ENCODE results near the gene CEP57L1.
"Not testable (repeated sequence)": the region's sequence is repeated elsewhere in the genome, so short reads cannot be mapped to it uniquely, and the experiment has no call there.

The CEP57L1 gene

DNA sequence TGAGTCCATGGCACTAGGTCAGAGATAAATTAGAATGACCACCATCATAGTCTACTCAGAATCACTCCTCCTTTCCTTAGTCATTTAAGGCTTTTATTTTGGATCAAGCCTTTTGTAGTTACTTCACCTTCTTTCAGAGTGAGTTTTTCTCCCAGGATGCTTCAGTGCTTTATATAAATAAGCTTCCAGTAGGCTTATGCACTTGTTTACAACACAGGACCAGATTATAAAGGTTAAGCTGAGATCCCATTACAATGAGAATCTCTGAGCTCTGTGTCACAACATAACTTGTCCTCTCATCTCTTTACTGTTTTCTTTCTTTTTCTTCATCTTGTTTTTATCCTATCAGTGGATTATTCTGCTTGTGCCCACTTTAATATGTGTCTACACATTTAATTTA is 47.9 kb downstream of the CEP57L1 start:
- Mint-ChIP-seq H3K36me3 (peaks cover 12 to 14% of the 10 kb centered on the region in 2 donors), H3K4me1 (no peaks in the 10 kb centered on the region), H3K4me3 (no peak overlapping the region), H3K27me3 (no peaks in the 10 kb centered on the region), H3K9me3 (peaks cover 0 to 3% of the 10 kb centered on the region in 2 donors), H3K27ac (no peak overlapping the region)
- ATAC-seq (replicated peaks) (no peak), DNase-seq (no peak)

DNA sequence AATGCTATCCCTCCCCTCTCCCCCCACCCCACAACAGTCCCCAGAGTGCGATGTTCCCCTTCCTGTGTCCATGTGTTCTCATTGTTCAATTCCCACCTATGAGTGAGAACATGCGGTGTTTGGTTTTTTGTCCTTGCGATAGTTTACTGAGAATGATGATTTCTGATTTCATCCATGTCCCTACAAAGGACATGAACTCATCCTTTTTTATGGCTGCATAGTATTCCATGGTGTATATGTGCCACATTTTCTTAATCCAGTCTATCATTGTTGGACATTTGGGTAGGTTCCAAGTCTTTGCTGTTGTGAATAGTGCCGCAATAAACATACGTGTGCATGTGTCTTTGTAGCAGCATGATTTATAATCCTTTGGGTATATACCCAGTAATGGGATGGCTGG is 52.9 kb downstream of the CEP57L1 start:
- not testable (repeated sequence) for H3K9me3 Mint-ChIP-seq; H3K27ac Mint-ChIP-seq; H3K36me3 Mint-ChIP-seq; H3K4me3 Mint-ChIP-seq; DNase-seq; H3K4me1 Mint-ChIP-seq; ATAC-seq (replicated peaks); H3K27me3 Mint-ChIP-seq

DNA sequence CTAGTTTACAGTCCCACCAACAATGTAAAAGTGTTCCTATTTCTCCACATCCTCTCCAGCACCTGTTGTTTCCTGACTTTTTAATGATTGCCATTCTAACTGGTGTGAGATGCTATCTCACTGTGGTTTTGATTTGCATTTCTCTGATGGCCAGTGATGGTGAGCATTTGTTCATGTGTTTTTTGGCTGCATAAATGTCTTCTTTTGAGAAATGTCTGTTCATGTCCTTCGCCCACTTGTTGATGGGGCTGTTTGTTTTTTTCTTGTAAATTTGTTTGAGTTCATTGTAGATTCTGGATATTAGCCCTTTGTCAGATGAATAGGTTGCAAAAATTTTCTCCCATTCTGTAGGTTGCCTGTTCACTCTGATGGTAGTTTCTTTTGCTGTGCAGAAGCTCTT is 53.4 kb downstream of the CEP57L1 start:
- not testable (repeated sequence) for H3K27ac Mint-ChIP-seq; H3K27me3 Mint-ChIP-seq; H3K36me3 Mint-ChIP-seq; H3K4me1 Mint-ChIP-seq; ATAC-seq (replicated peaks); H3K9me3 Mint-ChIP-seq; H3K4me3 Mint-ChIP-seq; DNase-seq

DNA sequence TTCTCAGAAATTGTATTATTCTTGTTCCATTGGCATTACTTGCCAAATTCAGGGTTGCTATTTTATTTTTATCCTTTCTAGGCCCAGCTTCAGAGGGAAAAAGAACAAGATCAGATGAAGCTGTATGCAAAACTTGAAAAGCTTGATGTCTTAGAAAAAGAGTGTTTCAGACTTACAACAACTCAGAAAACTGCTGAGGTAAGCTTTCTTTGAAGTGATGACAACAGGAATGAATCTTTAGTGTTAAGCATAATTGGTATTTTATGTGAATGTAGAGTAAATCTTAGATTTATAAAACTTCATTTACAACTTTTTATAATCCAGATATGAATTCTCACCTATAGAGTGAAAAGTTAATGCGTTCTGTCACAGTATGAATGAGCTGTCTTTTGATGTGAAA is 58.4 kb downstream of the CEP57L1 start:
- Mint-ChIP-seq H3K4me3 (no peak overlapping the region), H3K27me3 (no peaks in the 10 kb centered on the region), H3K9me3 (peaks cover 0 to 2% of the 10 kb centered on the region in 2 donors), H3K4me1 (no peaks in the 10 kb centered on the region), H3K27ac (no peak overlapping the region), H3K36me3 (peaks cover 19 to 25% of the 10 kb centered on the region in 2 donors)
- ATAC-seq (replicated peaks) (no peak), DNase-seq (no peak)

DNA sequence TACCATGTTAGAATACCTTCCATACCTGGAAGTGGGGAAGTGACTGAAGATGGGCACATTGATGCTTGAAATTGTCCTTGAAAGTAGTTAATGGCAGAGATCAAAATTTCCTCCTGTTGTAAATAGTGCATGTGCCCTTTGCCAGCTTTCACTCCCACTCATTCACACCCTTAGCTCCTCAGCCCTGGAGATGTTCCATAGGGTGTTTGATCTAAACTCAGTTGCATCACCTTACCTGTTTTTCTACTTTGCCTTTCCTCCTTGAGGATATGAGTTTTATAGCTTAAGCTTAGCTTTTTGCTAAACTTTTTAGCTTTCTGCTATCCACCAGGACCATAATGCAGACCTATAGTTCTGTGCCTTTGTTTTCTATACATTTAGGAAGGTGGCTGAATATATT is 69.0 kb downstream of the CEP57L1 start:
- Mint-ChIP-seq H3K27me3 (no peaks in the 10 kb centered on the region), H3K36me3 (peaks cover 9 to 10% of the 10 kb centered on the region in 2 donors), H3K4me1 (peaks cover 0 to 6% of the 10 kb centered on the region in 2 donors), H3K9me3 (no peaks in the 10 kb centered on the region), H3K4me3 (no peak overlapping the region), H3K27ac (no peak overlapping the region)
- ATAC-seq (replicated peaks) (no peak), DNase-seq (no peak)

DNA sequence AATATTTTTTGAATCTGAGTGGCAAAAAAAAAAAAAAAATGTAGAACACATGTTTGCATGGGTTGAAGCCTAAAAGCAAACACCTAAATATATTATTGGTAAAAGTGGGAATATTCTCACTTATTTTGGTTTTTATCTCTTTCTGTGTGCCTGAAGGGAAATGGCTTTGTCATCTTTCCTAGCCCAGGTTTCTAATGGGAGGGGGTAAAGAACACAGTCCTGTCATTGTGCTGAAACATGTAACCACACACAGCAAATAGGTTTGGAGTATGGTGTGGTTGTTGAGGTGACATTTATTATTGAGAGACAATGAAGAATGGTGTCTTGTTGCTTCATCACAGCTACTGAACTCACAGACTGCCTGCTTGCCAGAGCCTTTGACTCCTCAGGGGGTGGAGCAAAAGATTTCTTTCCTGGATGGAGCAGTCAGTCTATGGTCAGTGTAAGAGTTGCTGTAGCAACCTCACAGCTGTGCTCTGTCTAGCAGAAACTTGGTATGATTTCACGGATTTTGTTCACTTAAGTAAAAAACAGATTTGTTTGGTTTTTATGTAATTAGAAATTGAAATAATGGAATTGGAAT is 70.2 kb downstream of the CEP57L1 start:
- Mint-ChIP-seq H3K4me1 (peaks cover 0 to 6% of the 10 kb centered on the region in 2 donors), H3K27me3 (no peaks in the 10 kb centered on the region), H3K27ac (no peak overlapping the region), H3K9me3 (no peaks in the 10 kb centered on the region), H3K36me3 (peaks cover 7 to 10% of the 10 kb centered on the region in 2 donors), H3K4me3 (no peak overlapping the region)
- DNase-seq (no peak), ATAC-seq (replicated peaks) (no peak)

DNA sequence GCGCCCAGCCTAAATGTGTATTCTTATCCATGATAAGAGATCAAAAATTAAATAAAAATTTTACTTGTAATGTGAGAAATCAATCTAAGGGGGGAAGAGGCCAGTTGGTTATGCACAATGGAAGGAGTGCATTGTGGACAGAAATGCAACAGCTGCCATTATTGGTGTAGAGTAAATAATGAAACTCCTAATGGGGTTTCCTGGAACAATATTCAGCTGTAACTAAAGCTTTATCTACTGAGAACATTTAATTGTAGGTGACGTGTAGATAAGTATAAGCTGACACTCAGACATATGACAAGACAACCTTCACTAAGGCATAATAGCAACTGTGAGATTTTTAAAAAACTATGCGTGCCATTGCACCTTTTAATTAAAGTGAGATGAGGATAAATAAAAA is 71.4 kb downstream of the CEP57L1 start:
- Mint-ChIP-seq H3K4me3 (no peak overlapping the region), H3K4me1 (peaks cover 0 to 6% of the 10 kb centered on the region in 2 donors), H3K9me3 (no peaks in the 10 kb centered on the region), H3K27me3 (no peaks in the 10 kb centered on the region), H3K36me3 (peaks cover 0 to 4% of the 10 kb centered on the region in 2 donors), H3K27ac (no peak overlapping the region)
- DNase-seq (no peak), ATAC-seq (replicated peaks) (no peak)

DNA sequence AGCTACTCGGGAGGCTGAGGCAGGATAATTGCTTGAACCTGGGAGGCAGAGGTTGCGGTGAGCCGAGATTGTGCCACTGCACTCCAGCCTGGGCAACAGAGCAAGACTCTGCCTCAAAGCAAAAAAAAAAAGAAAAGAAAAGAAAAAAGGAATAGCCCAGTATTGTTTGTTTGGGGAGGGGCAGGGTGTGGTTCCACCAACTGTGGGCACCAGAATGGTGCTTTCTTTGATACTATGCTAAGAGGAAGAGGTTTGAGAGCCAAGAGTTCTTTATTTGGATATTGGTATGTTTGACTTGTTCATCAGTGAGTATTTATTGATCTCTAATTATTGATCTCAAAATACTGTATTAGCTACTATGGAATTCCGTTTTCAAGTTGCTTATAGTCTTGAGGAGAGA is 72.3 kb downstream of the CEP57L1 start:
- H3K4me3 Mint-ChIP-seq, result no peak overlapping the region
- H3K36me3 Mint-ChIP-seq, result peaks cover 0 to 4% of the 10 kb centered on the region in 2 donors
- no peaks in the 10 kb centered on the region for H3K9me3 Mint-ChIP-seq
- H3K27me3 Mint-ChIP-seq, result no peaks in the 10 kb centered on the region
- H3K27ac Mint-ChIP-seq, result no peak overlapping the region
- DNase-seq (no peak), ATAC-seq (replicated peaks) (no peak)
- H3K4me1 Mint-ChIP-seq, result peaks cover 0 to 6% of the 10 kb centered on the region in 2 donors

DNA sequence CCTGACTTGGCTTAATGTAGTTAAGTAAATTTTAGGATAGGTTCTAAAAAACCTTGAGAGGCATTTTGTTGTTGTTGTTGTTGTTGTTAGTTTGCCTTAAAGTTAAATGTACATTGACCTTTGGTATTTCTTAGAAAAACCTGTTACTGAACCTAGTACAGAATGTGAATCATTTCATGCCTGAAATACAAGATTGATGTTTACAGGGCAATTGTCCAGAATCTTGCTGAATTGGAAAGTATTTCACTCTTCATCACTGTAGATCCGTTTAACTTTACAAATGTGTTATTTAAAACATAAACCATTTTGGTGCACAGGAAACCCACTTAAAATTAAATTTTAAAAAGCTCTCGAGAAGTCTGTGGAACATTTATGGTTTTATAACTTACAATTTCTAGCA is 75.0 kb downstream of the CEP57L1 start:
- ATAC-seq (replicated peaks) (no peak), DNase-seq (no peak)
- Mint-ChIP-seq H3K4me1 (peaks cover 0 to 6% of the 10 kb centered on the region in 2 donors), H3K27ac (no peak overlapping the region), H3K27me3 (peaks cover 0 to 5% of the 10 kb centered on the region in 2 donors), H3K36me3 (peaks cover 0 to 3% of the 10 kb centered on the region in 2 donors), H3K4me3 (no peak overlapping the region), H3K9me3 (no peaks in the 10 kb centered on the region)

DNA sequence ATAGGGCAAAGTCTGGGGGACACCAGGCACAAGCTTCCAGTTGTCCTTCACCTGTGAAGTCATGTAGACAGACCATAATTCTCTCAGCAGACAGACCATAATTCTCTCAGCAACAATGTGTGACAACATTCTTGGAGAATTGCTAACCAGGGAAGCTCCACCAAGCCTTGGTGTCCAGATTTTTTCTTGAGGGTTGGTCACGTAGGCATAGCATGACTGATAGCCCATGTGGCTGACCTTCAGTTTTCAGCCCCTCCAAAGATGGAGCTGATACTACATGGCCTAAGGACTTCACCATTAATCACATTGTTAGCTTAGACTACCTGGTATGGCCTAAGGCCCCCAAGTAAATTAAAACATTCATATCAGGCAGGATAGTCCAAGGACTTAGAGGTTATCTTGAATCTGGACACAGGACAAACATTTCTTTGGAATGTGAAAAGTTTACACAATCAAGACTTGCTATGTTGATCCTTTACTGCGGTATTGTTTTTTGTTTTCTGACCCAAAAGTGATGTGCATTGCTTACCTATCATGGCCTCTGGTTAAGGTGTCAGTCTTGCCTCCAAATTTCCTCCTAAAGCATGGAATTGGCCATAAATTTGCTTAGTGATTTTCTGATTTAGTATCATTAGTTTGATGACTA is 76.9 kb downstream of the CEP57L1 start:
- Mint-ChIP-seq H3K9me3 (no peaks in the 10 kb centered on the region), H3K4me1 (peaks cover 0 to 5% of the 10 kb centered on the region in 2 donors), H3K4me3 (no peak overlapping the region), H3K27ac (no peak overlapping the region), H3K36me3 (no peaks in the 10 kb centered on the region), H3K27me3 (peaks cover 8 to 10% of the 10 kb centered on the region in 2 donors)
- DNase-seq (no peak), ATAC-seq (replicated peaks) (no peak)

DNA sequence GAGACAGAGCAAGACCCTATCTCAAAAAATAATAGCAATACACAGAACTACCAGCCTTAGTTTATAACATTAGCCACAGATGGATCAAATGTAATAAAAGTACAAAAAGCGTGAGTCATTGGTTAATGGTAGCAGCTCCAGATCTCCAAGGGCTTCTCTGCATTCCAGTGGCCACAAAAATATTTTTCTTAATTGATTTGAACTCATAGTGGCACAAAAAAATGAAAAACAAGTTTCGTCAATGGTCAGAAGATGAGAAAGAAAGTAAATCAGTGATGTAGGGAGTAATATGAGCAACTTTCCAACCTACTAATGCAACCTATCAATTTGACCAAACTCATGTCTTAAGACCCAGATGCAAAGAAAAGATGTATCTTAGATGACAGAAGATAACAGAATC is 79.6 kb downstream of the CEP57L1 start:
- Mint-ChIP-seq H3K36me3 (no peaks in the 10 kb centered on the region), H3K4me1 (no peaks in the 10 kb centered on the region), H3K9me3 (no peaks in the 10 kb centered on the region), H3K27me3 (peaks cover 8 to 10% of the 10 kb centered on the region in 2 donors), H3K27ac (no peak overlapping the region), H3K4me3 (no peak overlapping the region)
- ATAC-seq (replicated peaks) (no peak), DNase-seq (no peak)

DNA sequence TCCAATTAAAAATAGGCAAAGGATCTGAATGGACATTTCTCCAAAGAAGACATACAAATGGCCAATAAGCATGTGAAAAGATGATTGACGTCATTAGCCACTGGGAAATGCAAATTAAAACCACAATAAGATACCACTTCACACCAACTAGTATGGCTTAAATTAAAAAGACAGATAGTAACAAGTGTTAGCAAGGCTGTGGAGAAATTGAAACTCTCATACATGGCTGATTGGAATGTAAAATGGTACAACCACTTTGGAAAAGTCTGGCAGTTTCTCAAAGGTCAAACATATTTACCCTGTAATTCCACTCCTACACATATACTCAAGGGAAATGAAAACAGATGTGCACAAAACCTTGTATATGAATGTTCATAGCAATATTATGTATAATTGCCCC is 83.6 kb downstream of the CEP57L1 start:
- ATAC-seq (replicated peaks), result no peak
- H3K27me3 Mint-ChIP-seq, result peaks cover 8 to 13% of the 10 kb centered on the region in 2 donors
- no peak for DNase-seq

DNA sequence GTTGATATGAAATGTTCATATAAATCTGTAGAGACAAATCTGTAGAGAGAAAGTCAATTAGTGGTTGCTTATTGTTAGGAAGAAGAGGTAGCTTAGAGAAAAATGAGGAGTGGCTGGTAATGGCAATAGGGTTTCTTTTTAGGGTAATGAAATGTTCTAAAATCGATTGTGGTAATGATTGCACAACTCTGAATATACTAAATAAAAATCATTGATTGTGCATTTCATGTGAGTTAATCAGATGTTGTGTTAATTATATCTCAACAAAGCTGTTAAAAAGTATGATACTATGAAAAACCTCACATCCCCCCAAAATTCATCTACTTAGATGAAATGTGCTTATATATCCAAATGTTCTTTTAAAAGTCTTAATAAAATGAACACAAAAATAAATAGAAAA is 84.2 kb downstream of the CEP57L1 start:
- Mint-ChIP-seq H3K9me3 (no peaks in the 10 kb centered on the region), H3K4me3 (no peak overlapping the region), H3K27ac (no peak overlapping the region), H3K4me1 (peaks cover 5 to 10% of the 10 kb centered on the region in 2 donors), H3K36me3 (no peaks in the 10 kb centered on the region), H3K27me3 (peaks cover 8 to 13% of the 10 kb centered on the region in 2 donors)
- DNase-seq (no peak), ATAC-seq (replicated peaks) (no peak)

More for the DNA sequence above, 83.6 kb downstream of the CEP57L1 start:
- H3K4me3 Mint-ChIP-seq, result no peak overlapping the region
- H3K27ac Mint-ChIP-seq, result no peak overlapping the region
- H3K36me3 Mint-ChIP-seq, result no peaks in the 10 kb centered on the region
- H3K9me3 Mint-ChIP-seq, result no peaks in the 10 kb centered on the region
- H3K4me1 Mint-ChIP-seq, result peaks cover 2 to 6% of the 10 kb centered on the region in 2 donors

DNA sequence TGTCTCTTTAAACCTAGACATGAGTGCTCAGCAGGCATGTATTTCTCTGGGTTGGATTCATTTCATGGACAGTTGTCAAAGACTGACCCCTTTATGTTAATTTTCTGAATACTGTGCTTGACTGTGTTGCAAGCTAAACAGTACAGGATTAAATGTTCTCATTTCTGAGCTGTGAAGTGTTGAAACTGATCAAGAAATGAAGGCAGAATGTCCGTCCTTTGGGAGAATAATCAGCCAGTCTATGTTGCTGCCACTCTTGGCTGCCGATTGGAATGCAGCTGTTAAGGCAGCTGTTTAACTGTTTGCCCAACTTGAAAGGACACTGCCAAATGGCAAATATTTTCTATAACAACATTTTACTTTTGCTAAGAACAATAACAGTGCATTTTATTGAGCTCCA is 87.3 kb downstream of the CEP57L1 start:
- no peak for ATAC-seq (replicated peaks)
- H3K9me3 Mint-ChIP-seq, result no peaks in the 10 kb centered on the region
- no peak overlapping the region for H3K4me3 Mint-ChIP-seq
- H3K27me3 Mint-ChIP-seq, result peaks cover 0 to 6% of the 10 kb centered on the region in 2 donors
- no peak for DNase-seq
- no peak overlapping the region for H3K27ac Mint-ChIP-seq
- H3K4me1 Mint-ChIP-seq, result peaks cover 6 to 17% of the 10 kb centered on the region in 2 donors
- H3K36me3 Mint-ChIP-seq, result no peaks in the 10 kb centered on the region

DNA sequence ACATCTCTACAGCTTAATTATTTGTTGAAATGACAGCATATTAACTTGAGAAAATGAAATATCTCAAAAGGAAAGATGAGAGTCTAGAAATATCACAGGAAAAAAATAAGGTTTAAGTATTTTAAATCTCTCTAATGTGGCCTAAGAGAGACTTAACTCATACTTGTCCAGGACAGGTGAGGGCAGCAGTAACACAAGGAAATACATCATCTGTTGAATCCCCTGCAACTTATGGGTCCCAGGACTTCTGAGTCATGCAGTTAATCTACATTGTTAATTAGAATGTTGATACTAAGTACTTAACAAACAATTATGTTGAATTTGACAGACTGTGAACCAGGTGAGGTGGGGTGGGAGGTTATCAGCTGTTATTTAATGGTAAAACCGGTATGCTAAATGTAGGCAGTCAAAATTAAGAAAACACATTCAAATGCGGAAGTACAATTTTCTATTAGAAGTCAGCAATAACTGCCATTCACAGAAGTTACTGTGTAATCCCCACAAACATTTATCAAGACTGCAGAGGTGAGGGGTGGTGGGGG is 87.9 kb downstream of the CEP57L1 start:
- peaks cover 6 to 17% of the 10 kb centered on the region in 2 donors for H3K4me1 Mint-ChIP-seq
- H3K27ac Mint-ChIP-seq, result no peak overlapping the region
- H3K4me3 Mint-ChIP-seq, result no peak overlapping the region
- no peaks in the 10 kb centered on the region for H3K36me3 Mint-ChIP-seq
- H3K27me3 Mint-ChIP-seq, result peaks cover 0 to 6% of the 10 kb centered on the region in 2 donors
- no peaks in the 10 kb centered on the region for H3K9me3 Mint-ChIP-seq
- no peak for DNase-seq
- ATAC-seq (replicated peaks), result no peak

All from stimulated activated naive B cell treated with anti-CD40 and anti-IgM and Interleukin-4, amounts not matched to agents 10 μg/mL and 1 μg/mL and 100 μg/mL, for 72 hours (primary cell).